Retinal pigment epithelial cell (primary cell): Measurements from ENCODE around the gene AQP2.

ENCODE experiments used
- DNase-seq: peaks from one replicate; pipeline ENCODE4 v3.0.0-alpha.2; 2010; ENCODE audit warnings: low read depth
- H3K4me3 ChIP-seq: 2 replicates; pipeline ENCODE4 v1.5.1; 2011; ENCODE audit warnings: mild to moderate bottlenecking, low read length, control low read depth, moderate library complexity
- CTCF ChIP-seq: conservative IDR thresholded peaks from 2 replicates; pipeline ENCODE4 v1.5.1; 2011; ENCODE audit warnings: low read depth, low read length, control low read depth, inconsistent platforms

The AQP2 gene

GRCh38 chr12:49971141-49971540 lies 20.6 kb downstream of the AQP2 start:
- H3K4me3 ChIP-seq: no peak overlapping the region
- no peak for TF ChIP-seq CTCF
- DNase-seq: no peak

GRCh38 chr12:49972129-49972528 lies 21.6 kb downstream of the AQP2 start:
- no peak for DNase-seq
- no peak for TF ChIP-seq CTCF
- H3K4me3 ChIP-seq: no peak overlapping the region

- DNase-seq: no peak
- no peak for TF ChIP-seq CTCF
- H3K4me3 ChIP-seq: no peak within 1 kb of the TSS
Observed at GRCh38 chr12:49972641-49973360, 22.3 kb downstream of the AQP2 start, which contains the start of gene AQP6. Gene AQP6 (plus strand): TSS chr12:49972947. CDS start chr12:49973174, 227 bp downstream.

GRCh38 chr12:49973361-49973830 lies 22.9 kb downstream of the AQP2 start:
- TF ChIP-seq CTCF: no peak
- H3K4me3 ChIP-seq: no peak overlapping the region
- no peak for DNase-seq

- no peak overlapping the region for H3K4me3 ChIP-seq
- no peak for DNase-seq
- peak; percentile 63 for TF ChIP-seq CTCF
Observed at GRCh38 chr12:49974231-49974675, 23.7 kb downstream of the AQP2 start.

GRCh38 chr12:49974677-49975317 lies 24.3 kb downstream of the AQP2 start:
- TF ChIP-seq CTCF: no peak
- no peak overlapping the region for H3K4me3 ChIP-seq
- no peak for DNase-seq
